CD4-positive, alpha-beta T cell treated with Interleukin-17A for 4 hours (primary cell): Measurements from ENCODE around the gene GINS2.

ENCODE experiments used
- DNase-seq: peaks from one replicate; pipeline ENCODE4 v3.0.0-alpha.2; 2020; ENCODE audit warnings: mixed read lengths

GINS2 gene

GRCh38 chr16:85688586-85689284 is at the start of gene GINS2:
Gene GINS2 (minus strand): TSS chr16:85688954. CDS start chr16:85688898, 56 bp downstream.
- peak; percentile 93 for DNase-seq

- DNase-seq = no peak
Measured at GRCh38 chr16:85736921-85737320, 48.2 kb upstream of the GINS2 start.

- no peak for DNase-seq
Measured at GRCh38 chr16:85735946-85736345, 47.2 kb upstream of the GINS2 start.

- DNase-seq = peak; percentile 61
Measured at GRCh38 chr16:85735225-85735635, 46.5 kb upstream of the GINS2 start.

GRCh38 chr16:85734311-85735017 is 45.7 kb upstream of the GINS2 start:
- DNase-seq = no peak

- no peak for DNase-seq
Measured at GRCh38 chr16:85733839-85734170, 45.1 kb upstream of the GINS2 start.

GRCh38 chr16:85733155-85733838 is 44.5 kb upstream of the GINS2 start:
- DNase-seq = no peak

- DNase-seq = no peak
Measured at GRCh38 chr16:85731179-85731578, 42.4 kb upstream of the GINS2 start.

- no peak for DNase-seq
Measured at GRCh38 chr16:85730186-85730465, 41.4 kb upstream of the GINS2 start.

GRCh38 chr16:85729452-85730185 is 40.9 kb upstream of the GINS2 start:
- no peak for DNase-seq

- no peak for DNase-seq
Measured at GRCh38 chr16:85728879-85729278, 40.1 kb upstream of the GINS2 start.

GRCh38 chr16:85724936-85725335 is 36.2 kb upstream of the GINS2 start:
- no peak for DNase-seq

- no peak for DNase-seq
Measured at GRCh38 chr16:85724126-85724879, 35.5 kb upstream of the GINS2 start.

GRCh38 chr16:85722128-85722893 is 33.6 kb upstream of the GINS2 start:
- DNase-seq = no peak

GRCh38 chr16:85720302-85720637 is 31.5 kb upstream of the GINS2 start:
- DNase-seq = no peak

GRCh38 chr16:85719605-85720301 is 31.0 kb upstream of the GINS2 start:
- DNase-seq = no peak

- DNase-seq = peak; percentile 19
Measured at GRCh38 chr16:85718682-85719081, 29.9 kb upstream of the GINS2 start.

- no peak for DNase-seq
Measured at GRCh38 chr16:85718153-85718477, 29.4 kb upstream of the GINS2 start.

GRCh38 chr16:85717393-85718152 is 28.8 kb upstream of the GINS2 start:
- peak; percentile 73 for DNase-seq

GRCh38 chr16:85716680-85717038 is 27.9 kb upstream of the GINS2 start:
- DNase-seq = no peak
